Peyer's patch (tissue), 4 donors: Measurements from ENCODE around the gene PLET1.

ENCODE experiments used
- POLR2A ChIP-seq, 2 donors: fragments of 450-650 bp; IDR thresholded peaks; one replicate each; pipeline ENCODE4 v1.5.1; 2017; ENCODE audit warnings: antibody characterized with exemption in 2 of 2, mild to moderate bottlenecking in 2 of 2, moderate library complexity in 2 of 2
- TF ChIP-seq, protein P1 (sequence below), 6 experiments: fragments of 450-650 bp in 4 of 6; fragments of 200-600 bp in 2 of 6; sonication (generic) in 1 of 6; IDR thresholded peaks; one replicate each; pipeline ENCODE4 v1.5.1; 2017 to 2019; ENCODE audit warnings: antibody characterized with exemption in 6 of 6, mild to moderate bottlenecking in 3 of 6, moderate library complexity in 1 of 6

DNA sequence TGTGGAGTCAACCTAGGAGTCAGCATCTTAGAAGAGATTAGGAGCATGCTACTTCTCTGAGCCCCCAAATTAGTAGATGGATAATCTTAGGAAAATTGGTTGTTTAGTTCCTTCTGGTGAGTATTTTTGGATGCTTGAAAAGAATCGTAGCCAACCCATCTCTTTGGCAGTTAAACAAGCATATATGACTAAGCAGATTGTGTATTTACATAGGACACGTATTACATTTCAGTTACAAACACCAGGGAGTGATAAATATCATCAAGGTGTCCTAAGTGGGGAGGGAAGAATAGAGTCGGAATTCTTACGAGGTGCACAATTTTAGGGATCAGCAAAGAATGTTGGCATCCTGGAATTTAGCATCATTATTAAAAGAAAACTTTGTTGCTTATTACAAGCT, 13.5 kb downstream of the PLET1 start:
- TF ChIP-seq, protein P1, sequence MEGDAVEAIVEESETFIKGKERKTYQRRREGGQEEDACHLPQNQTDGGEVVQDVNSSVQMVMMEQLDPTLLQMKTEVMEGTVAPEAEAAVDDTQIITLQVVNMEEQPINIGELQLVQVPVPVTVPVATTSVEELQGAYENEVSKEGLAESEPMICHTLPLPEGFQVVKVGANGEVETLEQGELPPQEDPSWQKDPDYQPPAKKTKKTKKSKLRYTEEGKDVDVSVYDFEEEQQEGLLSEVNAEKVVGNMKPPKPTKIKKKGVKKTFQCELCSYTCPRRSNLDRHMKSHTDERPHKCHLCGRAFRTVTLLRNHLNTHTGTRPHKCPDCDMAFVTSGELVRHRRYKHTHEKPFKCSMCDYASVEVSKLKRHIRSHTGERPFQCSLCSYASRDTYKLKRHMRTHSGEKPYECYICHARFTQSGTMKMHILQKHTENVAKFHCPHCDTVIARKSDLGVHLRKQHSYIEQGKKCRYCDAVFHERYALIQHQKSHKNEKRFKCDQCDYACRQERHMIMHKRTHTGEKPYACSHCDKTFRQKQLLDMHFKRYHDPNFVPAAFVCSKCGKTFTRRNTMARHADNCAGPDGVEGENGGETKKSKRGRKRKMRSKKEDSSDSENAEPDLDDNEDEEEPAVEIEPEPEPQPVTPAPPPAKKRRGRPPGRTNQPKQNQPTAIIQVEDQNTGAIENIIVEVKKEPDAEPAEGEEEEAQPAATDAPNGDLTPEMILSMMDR (IDR thresholded peaks at IDR 0.05) = no peak
- no peak for TF ChIP-seq POLR2A (IDR thresholded peaks at IDR 0.05)
